Endodermal cell (in vitro differentiated cells): ENCODE measurements around the gene PLCE1. TPM values are rescaled to one million over a fixed set of nuclear protein-coding genes. Genes with fewer than 3 reads are reported as not detected.
A peak's percentile ranks its signal among the peaks of the same experiment; 100 is the strongest.

Experiments used
- DNase-seq: peaks from one replicate; pipeline ENCODE4 v3.0.0-alpha.2; 2017
- H3K27ac ChIP-seq: 2 replicates; pipeline ENCODE4 v1.5.1; 2013; ENCODE audit warnings: mild to moderate bottlenecking, low read depth, low read length, moderate library complexity
- H3K27me3 ChIP-seq: 2 replicates; pipeline ENCODE4 v1.6.1; 2013; ENCODE audit warnings: mild to moderate bottlenecking, low read length, moderate library complexity; ENCODE audit not compliant: insufficient read depth, control insufficient read depth, poor library complexity, severe bottlenecking
- H3K36me3 ChIP-seq: 2 replicates; pipeline ENCODE4 v1.7.0; 2013; ENCODE audit warnings: mild to moderate bottlenecking, low read length, moderate library complexity; ENCODE audit not compliant: control insufficient read depth, insufficient read depth
- H3K4me1 ChIP-seq: one replicate; pipeline ENCODE4 v1.7.0; 2013; ENCODE audit warnings: low read length; ENCODE audit not compliant: control insufficient read depth, insufficient read depth
- H3K4me3 ChIP-seq: 2 replicates; pipeline ENCODE4 v1.5.1; 2013; ENCODE audit warnings: mild to moderate bottlenecking, low read length, moderate library complexity
- H3K9ac ChIP-seq: 2 replicates; pipeline ENCODE4 v1.6.1; 2013; ENCODE audit warnings: mild to moderate bottlenecking, low read length, moderate library complexity; ENCODE audit not compliant: poor library complexity, severe bottlenecking; ENCODE audit errors: extremely low read depth
- H3K9me3 ChIP-seq: 2 replicates; pipeline ENCODE4 v1.6.1; 2013; ENCODE audit warnings: mild to moderate bottlenecking, low read length, moderate library complexity; ENCODE audit not compliant: control insufficient read depth
- H3K27ac Mint-ChIP-seq: 2 replicates; pipeline ENCODE4 v1.8.0; 2020; ENCODE audit warnings: mixed read lengths
- H3K27me3 Mint-ChIP-seq: 2 replicates; pipeline ENCODE4 v1.8.0; 2021; ENCODE audit warnings: mild to moderate bottlenecking, mixed read lengths; ENCODE audit not compliant: insufficient read depth
- H3K36me3 Mint-ChIP-seq: 2 replicates; pipeline ENCODE4 v1.8.0; 2020; ENCODE audit warnings: low read depth, mixed read lengths
- H3K4me1 Mint-ChIP-seq: 2 replicates; pipeline ENCODE4 v1.8.0; 2020; ENCODE audit warnings: mixed read lengths
- H3K4me3 Mint-ChIP-seq: 2 replicates; pipeline ENCODE4 v1.8.0; 2020; ENCODE audit warnings: mild to moderate bottlenecking, moderate library complexity, mixed read lengths
- H3K9me3 Mint-ChIP-seq: 2 replicates; pipeline ENCODE4 v1.8.0; 2020; ENCODE audit warnings: mild to moderate bottlenecking, mixed read lengths
- WGBS, 2 experiments: methylation state at CpG; one replicate each; pipeline versions ENCODE4 v1.1.5 to v1.1.7; 2013; ENCODE audit warnings: missing lambda C conversion rate in 2 of 2, mixed read lengths in 1 of 2; ENCODE audit not compliant: insufficient coverage in 1 of 2, insufficient read length in 1 of 2; 5-methylcytosine and 5-hydroxymethylcytosine counted together
- total RNA-seq, 2 donors: library from RNA; stranded (reverse); fragmentation: NEBNext Ultra II Directional in 1 of 2; extraction: Animal tissue kit (Norgen Biotek cat#: 25700) in 1 of 2; gene quantifications; 2 replicates in 1 of 2; 3 replicates in 1 of 2; pipeline ENCODE4 v1.2.1, GENCODE V29; 2021
- TF ChIP-seq, protein P1 (sequence below): fragments of 200-600 bp; sonication (generic); conservative IDR thresholded peaks from 2 replicates; pipeline ENCODE4 v1.5.0; 2021; ENCODE audit warnings: antibody characterized with exemption, mild to moderate bottlenecking

The PLCE1 gene
- total RNA-seq, 2 donors from 2014 or later, result 13.1 to 14.3 TPM

DNA sequence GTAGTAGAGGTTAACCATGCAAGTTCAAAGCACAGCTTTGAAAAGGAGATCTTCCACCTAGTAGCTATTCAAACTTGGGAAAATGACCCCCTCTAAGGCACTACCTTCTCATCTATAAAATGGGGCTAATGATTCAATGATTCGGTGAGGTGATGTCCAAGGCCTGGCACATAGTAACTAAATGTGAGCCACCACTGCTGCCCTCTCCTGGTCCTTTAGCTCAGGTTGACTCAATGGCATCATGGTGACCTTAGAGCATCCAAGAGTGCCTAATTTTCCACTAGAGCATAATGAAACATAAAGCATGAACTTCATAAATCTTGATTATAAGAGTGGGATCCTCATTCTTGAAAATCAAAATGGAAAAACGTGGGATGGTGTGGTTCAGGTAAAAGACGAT lies 16.3 kb upstream of the PLCE1 start:
- no peaks in the 10 kb centered on the region for H3K36me3 ChIP-seq
- H3K4me1 ChIP-seq, result peaks cover 5% of the 10 kb centered on the region
- 81 to 82% methylated on average over 2 to 3 of the region's 3 CpGs for WGBS, 2 experiments
- no peaks in the 10 kb centered on the region for H3K27me3 ChIP-seq
- no peak overlapping the region for H3K9ac ChIP-seq
- H3K36me3 Mint-ChIP-seq, result no peaks in the 10 kb centered on the region
- peaks cover 5% of the 10 kb centered on the region for H3K27me3 Mint-ChIP-seq
- H3K9me3 Mint-ChIP-seq, result peaks cover 13% of the 10 kb centered on the region
- no peak for DNase-seq
- no peak overlapping the region for H3K27ac ChIP-seq
- H3K27ac Mint-ChIP-seq, result no peak overlapping the region
- no peak overlapping the region for H3K4me3 Mint-ChIP-seq
- peaks cover 11% of the 10 kb centered on the region for H3K4me1 Mint-ChIP-seq
- H3K9me3 ChIP-seq, result peaks cover 27% of the 10 kb centered on the region
- H3K4me3 ChIP-seq, result no peak overlapping the region
- TF ChIP-seq, protein P1, sequence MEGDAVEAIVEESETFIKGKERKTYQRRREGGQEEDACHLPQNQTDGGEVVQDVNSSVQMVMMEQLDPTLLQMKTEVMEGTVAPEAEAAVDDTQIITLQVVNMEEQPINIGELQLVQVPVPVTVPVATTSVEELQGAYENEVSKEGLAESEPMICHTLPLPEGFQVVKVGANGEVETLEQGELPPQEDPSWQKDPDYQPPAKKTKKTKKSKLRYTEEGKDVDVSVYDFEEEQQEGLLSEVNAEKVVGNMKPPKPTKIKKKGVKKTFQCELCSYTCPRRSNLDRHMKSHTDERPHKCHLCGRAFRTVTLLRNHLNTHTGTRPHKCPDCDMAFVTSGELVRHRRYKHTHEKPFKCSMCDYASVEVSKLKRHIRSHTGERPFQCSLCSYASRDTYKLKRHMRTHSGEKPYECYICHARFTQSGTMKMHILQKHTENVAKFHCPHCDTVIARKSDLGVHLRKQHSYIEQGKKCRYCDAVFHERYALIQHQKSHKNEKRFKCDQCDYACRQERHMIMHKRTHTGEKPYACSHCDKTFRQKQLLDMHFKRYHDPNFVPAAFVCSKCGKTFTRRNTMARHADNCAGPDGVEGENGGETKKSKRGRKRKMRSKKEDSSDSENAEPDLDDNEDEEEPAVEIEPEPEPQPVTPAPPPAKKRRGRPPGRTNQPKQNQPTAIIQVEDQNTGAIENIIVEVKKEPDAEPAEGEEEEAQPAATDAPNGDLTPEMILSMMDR, result peak; percentile 54

DNA sequence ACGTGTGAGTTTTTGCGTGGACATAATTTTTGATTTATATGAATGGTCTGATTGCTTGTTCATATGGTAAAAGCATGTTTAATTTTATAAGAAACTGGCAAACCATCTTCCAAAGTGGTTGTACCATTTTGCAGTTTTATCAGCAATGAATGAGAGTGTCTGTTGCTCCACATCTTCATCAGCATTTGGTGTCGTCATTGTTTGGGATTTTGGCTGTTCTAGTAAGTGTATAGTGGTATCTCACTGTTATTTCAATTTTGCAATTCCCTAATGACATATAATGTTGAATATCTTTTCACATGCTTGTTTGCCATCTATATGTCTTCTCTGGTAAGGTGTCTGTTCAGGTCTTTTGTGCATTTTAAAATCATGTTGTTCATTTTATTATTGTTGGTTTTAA lies 13.2 kb upstream of the PLCE1 start:
- DNase-seq, result no peak
- no peak overlapping the region for H3K27ac Mint-ChIP-seq
- no peaks in the 10 kb centered on the region for H3K9me3 Mint-ChIP-seq
- no peak overlapping the region for H3K27ac ChIP-seq
- H3K27me3 ChIP-seq, result no peaks in the 10 kb centered on the region
- peaks cover 5% of the 10 kb centered on the region for H3K27me3 Mint-ChIP-seq
- H3K36me3 Mint-ChIP-seq, result no peaks in the 10 kb centered on the region
- H3K9ac ChIP-seq, result no peak overlapping the region
- H3K4me1 Mint-ChIP-seq, result peaks cover 4% of the 10 kb centered on the region
- WGBS, 2 experiments, result 95% methylated on average over 3 of the region's 3 CpGs; no CpG with 5 or more reads in 1 of the 2 experiments
- H3K4me3 ChIP-seq, result no peak overlapping the region
- H3K36me3 ChIP-seq, result no peaks in the 10 kb centered on the region
- peaks cover 3% of the 10 kb centered on the region for H3K9me3 ChIP-seq
- no peaks in the 10 kb centered on the region for H3K4me1 ChIP-seq
- TF ChIP-seq, protein P1, result no peak
- no peak overlapping the region for H3K4me3 Mint-ChIP-seq

DNA sequence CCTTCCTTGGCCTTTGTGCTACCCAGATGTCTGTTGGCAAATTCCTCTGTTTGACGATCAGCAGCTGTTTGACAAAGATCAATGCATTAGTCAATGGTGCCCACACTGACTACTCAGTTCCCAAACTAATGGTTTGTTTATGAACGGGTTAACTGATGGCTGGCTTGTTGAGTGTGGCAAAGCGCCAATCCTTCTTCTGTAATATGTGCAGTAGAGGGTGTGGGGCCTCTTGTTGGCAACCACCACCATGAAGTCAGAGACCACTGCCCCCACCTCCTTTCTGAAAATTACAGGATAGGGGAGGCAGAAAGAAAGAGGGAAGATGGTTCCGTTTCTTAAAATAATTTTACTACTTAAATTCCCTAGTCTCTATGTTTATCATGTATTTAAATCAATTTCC lies 2.6 kb upstream of the PLCE1 start:
- TF ChIP-seq, protein P1, result no peak
- Mint-ChIP-seq H3K27ac (no peak overlapping the region), H3K4me3 (no peak overlapping the region), H3K4me1 (peaks cover 40% of the 10 kb centered on the region), H3K36me3 (peaks cover under 1% of the 10 kb centered on the region), H3K27me3 (peaks cover 66% of the 10 kb centered on the region), H3K9me3 (peaks cover 1% of the 10 kb centered on the region)
- no peak for DNase-seq
- no peaks in the 10 kb centered on the region for H3K36me3 ChIP-seq
- H3K9me3 ChIP-seq, result no peaks in the 10 kb centered on the region
- no peaks in the 10 kb centered on the region for H3K27me3 ChIP-seq
- WGBS, 2 experiments, result 92 to 97% methylated on average over 1 to 3 of the region's 4 CpGs
- peak overlapping the region; percentile 69 for H3K27ac ChIP-seq
- no peak overlapping the region for H3K4me3 ChIP-seq
- no peak overlapping the region for H3K9ac ChIP-seq
- H3K4me1 ChIP-seq, result peaks cover 6% of the 10 kb centered on the region
